GM21737 (cell line): Measurements from ENCODE around the gene SYNPO2.

Experiments
- ATAC-seq: cut with Tn5 transposase; IDR thresholded peaks from one replicate; pipeline ENCODE4 v1.9.1; 2021; ENCODE audit warnings: mild to moderate bottlenecking, moderate library complexity; ENCODE audit not compliant: unreplicated experiment

Gene SYNPO2

GRCh38 chr4:118881512-118882146, 7.0 kb upstream of the SYNPO2 start:
- ATAC-seq: no peak

GRCh38 chr4:118883861-118884260, 4.8 kb upstream of the SYNPO2 start:
- ATAC-seq: no peak

GRCh38 chr4:118884716-118885115, 3.9 kb upstream of the SYNPO2 start:
- no peak for ATAC-seq

- no peak for ATAC-seq
Observed at GRCh38 chr4:118889312-118889691, 648 bp downstream of the SYNPO2 start.

- ATAC-seq: no peak
Observed at GRCh38 chr4:118894034-118894433, 5.4 kb downstream of the SYNPO2 start.

- ATAC-seq: no peak
Observed at GRCh38 chr4:118898221-118898620, 9.6 kb downstream of the SYNPO2 start.

- ATAC-seq: no peak
Observed at GRCh38 chr4:118898684-118899138, 10.1 kb downstream of the SYNPO2 start.

GRCh38 chr4:118904418-118904817, 15.8 kb downstream of the SYNPO2 start:
- no peak for ATAC-seq

GRCh38 chr4:118904935-118905334, 16.3 kb downstream of the SYNPO2 start:
- no peak for ATAC-seq

GRCh38 chr4:118905566-118905965, 16.9 kb downstream of the SYNPO2 start:
- ATAC-seq: no peak

- no peak for ATAC-seq
Observed at GRCh38 chr4:118909173-118909956, 20.7 kb downstream of the SYNPO2 start.

GRCh38 chr4:118910221-118910620, 21.6 kb downstream of the SYNPO2 start:
- no peak for ATAC-seq

GRCh38 chr4:118911238-118911703, 22.6 kb downstream of the SYNPO2 start:
- no peak for ATAC-seq

GRCh38 chr4:118915468-118915867, 26.8 kb downstream of the SYNPO2 start:
- ATAC-seq: no peak

- ATAC-seq: no peak
Observed at GRCh38 chr4:118916691-118917289, 28.1 kb downstream of the SYNPO2 start.

- ATAC-seq: no peak
Observed at GRCh38 chr4:118917582-118917981, 28.9 kb downstream of the SYNPO2 start.

GRCh38 chr4:118918388-118918787, 29.7 kb downstream of the SYNPO2 start:
- ATAC-seq: no peak

GRCh38 chr4:118920247-118920646, 31.6 kb downstream of the SYNPO2 start:
- ATAC-seq: no peak

- ATAC-seq: no peak
Observed at GRCh38 chr4:118921786-118922185, 33.1 kb downstream of the SYNPO2 start.

- ATAC-seq: no peak
Observed at GRCh38 chr4:118923891-118924290, 35.2 kb downstream of the SYNPO2 start.

- no peak for ATAC-seq
Observed at GRCh38 chr4:118927974-118928373, 39.3 kb downstream of the SYNPO2 start.

GRCh38 chr4:118930255-118930654, 41.6 kb downstream of the SYNPO2 start:
- no peak for ATAC-seq
